H1 (cell line): ENCODE data around the gene MIB2.

Experiments used
- ATF3 ChIP-seq: IDR thresholded peaks from 2 replicates; pipeline ENCODE4 v1.6.1; 2011; ENCODE audit warnings: low read depth, mild to moderate bottlenecking, low read length; ENCODE audit not compliant: insufficient read depth
- CHD1 ChIP-seq: IDR thresholded peaks from 2 replicates; pipeline ENCODE4 v1.6.1; 2012; ENCODE audit warnings: low read depth, low read length, improper control_type of control experiment
- CTCF ChIP-seq, 3 experiments: IDR thresholded peaks; 1 replicate in 2 of 3; 2 replicates in 1 of 3; pipeline versions ENCODE4 v1.5.1 to v1.6.1; 2011; ENCODE audit warnings: low read length in 3 of 3, mild to moderate bottlenecking in 3 of 3, inconsistent platforms in 2 of 3, low read depth in 1 of 3, moderate library complexity in 1 of 3; ENCODE audit not compliant: insufficient read depth in 1 of 3; ENCODE audit errors: control extremely low read depth in 1 of 3
- EGR1 ChIP-seq: IDR thresholded peaks from 2 replicates; pipeline ENCODE4 v1.6.1; 2011; ENCODE audit warnings: low read depth, low read length, borderline replicate concordance
- EZH2 ChIP-seq: fragments of 200-600 bp; sonication (generic); IDR thresholded peaks from 2 replicates; pipeline ENCODE4 v1.7.1; 2012; ENCODE audit warnings: low read depth, mild to moderate bottlenecking, moderate library complexity, low read length, inconsistent platforms; ENCODE audit not compliant: severe bottlenecking
- HDAC6 ChIP-seq: IDR thresholded peaks from one replicate; pipeline ENCODE4 v1.7.1; 2012; ENCODE audit warnings: low read depth, mild to moderate bottlenecking, inconsistent platforms, low read length, moderate library complexity
- JUND ChIP-seq: IDR thresholded peaks from 2 replicates; pipeline ENCODE4 v1.6.1; 2011; ENCODE audit warnings: mild to moderate bottlenecking, improper control_type of control experiment, low read length
- POLR2A ChIP-seq, 2 experiments: IDR thresholded peaks; 1 replicate in 1 of 2; 2 replicates in 1 of 2; pipeline ENCODE4 v1.6.1; 2011; ENCODE audit warnings: low read depth in 2 of 2, low read length in 2 of 2, mild to moderate bottlenecking in 2 of 2; ENCODE audit errors: control extremely low read depth in 1 of 2
- POLR2AphosphoS5 ChIP-seq: IDR thresholded peaks from 2 replicates; pipeline ENCODE4 v1.6.1; 2011; ENCODE audit warnings: low read depth, low read length
- RFX5 ChIP-seq: IDR thresholded peaks from 2 replicates; pipeline ENCODE4 v1.6.1; 2011; ENCODE audit warnings: low read depth, low read length, improper control_type of control experiment, borderline replicate concordance
- RXRA ChIP-seq: IDR thresholded peaks from 2 replicates; pipeline ENCODE4 v1.6.1; 2011; ENCODE audit warnings: low read depth, mild to moderate bottlenecking, low read length, moderate library complexity; ENCODE audit not compliant: insufficient read depth
- SP1 ChIP-seq: IDR thresholded peaks from 2 replicates; pipeline ENCODE4 v1.6.1; 2011; ENCODE audit warnings: low read depth, low read length
- TAF1 ChIP-seq: IDR thresholded peaks from 2 replicates; pipeline ENCODE4 v1.6.1; 2011; ENCODE audit warnings: mild to moderate bottlenecking, low read depth, low read length
- YY1 ChIP-seq: IDR thresholded peaks from 2 replicates; pipeline ENCODE4 v1.6.1; 2011; ENCODE audit warnings: low read depth, mild to moderate bottlenecking, low read length

- no peak for TF ChIP-seq HDAC6
- no peak for TF ChIP-seq CTCF (IDR thresholded peaks at IDR 0.05; ENCODE audit: control extremely low read depth in 1 of 3, insufficient read depth in 1 of 3, low read depth in 1 of 3, low read length in 3 of 3)
- no peak for TF ChIP-seq CHD1
- no peak for TF ChIP-seq POLR2A (IDR thresholded peaks at IDR 0.05; ENCODE audit: control extremely low read depth in 1 of 2, low read depth in 2 of 2, low read length in 2 of 2)
- no peak for TF ChIP-seq EGR1
- no peak for TF ChIP-seq YY1
- TF ChIP-seq SP1: no peak
- no peak for TF ChIP-seq RXRA
- no peak for TF ChIP-seq POLR2AphosphoS5
- TF ChIP-seq TAF1: no peak
- no peak for TF ChIP-seq RFX5
- no peak for TF ChIP-seq ATF3
- no peak for TF ChIP-seq JUND
- no peak for TF ChIP-seq EZH2
Measured at GRCh38 chr1:1578371-1578940, 36.8 kb upstream of the MIB2 start.
